RCC 7860 (cell line): ENCODE data around the gene TEKT4.
A peak's percentile ranks its signal among the peaks of the same experiment; 100 is the strongest.
"Not testable (repeated sequence)": the region's sequence is repeated elsewhere in the genome, so short reads cannot be mapped to it uniquely, and the experiment has no call there.

Source experiments
- DNase-seq: peaks from one replicate; pipeline ENCODE4 v3.0.0-alpha.2; 2015; ENCODE audit warnings: low spot score
- FAIRE-seq: peaks from 2 replicates; lab custom pipeline; 2012; peaks lifted over from hg19 to GRCh38; lab: Jason Lieb, UNC

Gene TEKT4

DNA sequence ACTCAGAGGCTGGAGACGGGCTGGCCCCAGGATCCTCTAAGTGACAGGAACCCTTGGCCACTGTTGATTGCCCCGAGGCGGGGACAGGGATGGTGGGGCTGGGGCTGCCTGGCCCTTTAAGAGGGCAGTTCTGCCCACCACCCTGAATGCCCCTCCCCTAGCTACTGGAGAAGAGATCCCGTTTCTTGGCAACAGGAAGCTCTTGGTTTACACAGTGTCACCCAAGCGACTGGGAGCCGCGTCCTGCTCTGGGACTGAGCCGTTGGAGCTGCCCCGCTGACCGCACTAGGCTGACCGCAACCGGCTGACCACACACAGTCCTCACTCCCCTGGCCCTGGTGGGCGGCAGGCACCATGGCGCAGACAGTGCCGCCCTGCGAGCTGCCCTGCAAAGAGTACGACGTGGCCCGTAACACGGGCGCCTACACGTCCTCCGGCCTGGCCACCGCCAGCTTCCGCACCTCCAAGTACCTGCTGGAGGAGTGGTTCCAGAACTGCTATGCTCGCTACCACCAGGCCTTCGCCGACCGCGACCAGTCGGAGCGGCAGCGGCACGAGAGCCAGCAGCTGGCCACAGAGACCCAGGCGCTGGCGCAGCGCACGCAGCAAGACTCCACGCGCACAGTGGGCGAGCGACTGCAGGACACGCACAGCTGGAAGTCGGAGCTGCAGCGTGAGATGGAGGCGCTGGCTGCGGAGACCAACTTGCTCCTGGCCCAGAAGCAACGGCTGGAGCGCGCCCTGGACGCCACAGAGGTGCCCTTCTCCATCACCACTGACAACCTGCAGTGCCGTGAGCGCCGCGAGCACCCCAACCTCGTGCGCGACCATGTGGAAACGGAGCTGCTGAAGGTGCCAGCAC is at the start of gene TEKT4:
Gene TEKT4 (plus strand): TSS at position 205 of the 862 bp plus-strand sequence. CDS start 150 bp downstream, at position 355.
- DNase-seq: peak; percentile 69
- FAIRE-seq: no peak

DNA sequence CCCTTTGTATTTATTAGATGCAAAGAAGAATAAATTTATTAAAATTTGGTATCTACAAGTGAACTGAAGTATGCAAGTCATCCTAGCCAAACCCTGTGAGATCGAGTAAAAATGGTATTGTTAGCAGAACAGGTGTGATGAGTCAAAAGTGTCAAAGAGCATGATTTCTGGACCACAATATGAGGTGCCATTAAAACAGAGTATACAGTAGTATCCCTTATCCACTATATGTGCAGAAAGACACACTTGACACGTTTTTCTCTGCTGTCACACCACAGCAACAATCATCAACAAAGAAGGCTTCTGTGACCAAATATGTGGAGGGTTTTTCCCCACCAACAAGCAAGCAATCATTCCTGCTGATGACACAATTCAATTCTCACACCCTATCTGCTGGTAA is 32.0 kb upstream of the TEKT4 start:
- not testable (repeated sequence) for FAIRE-seq, DNase-seq

- not testable (repeated sequence) for FAIRE-seq, DNase-seq
Measured at GRCh38 chr2:94856856-94857255, 14.4 kb upstream of the TEKT4 start.

- DNase-seq, FAIRE-seq: not testable (repeated sequence)
Measured at GRCh38 chr2:94857367-94858162, 13.7 kb upstream of the TEKT4 start.

GRCh38 chr2:94858163-94858888 is 12.9 kb upstream of the TEKT4 start:
- DNase-seq, FAIRE-seq: not testable (repeated sequence)

GRCh38 chr2:94861308-94862152 is 9.7 kb upstream of the TEKT4 start:
- DNase-seq (no peak), FAIRE-seq (no peak)

GRCh38 chr2:94862903-94863302 is 8.3 kb upstream of the TEKT4 start:
- FAIRE-seq, DNase-seq: not testable (repeated sequence)

GRCh38 chr2:94869131-94869530 is 2.1 kb upstream of the TEKT4 start:
- DNase-seq (no peak), FAIRE-seq (no peak)

GRCh38 chr2:94869552-94870439 is 1.4 kb upstream of the TEKT4 start:
- no peak for FAIRE-seq
- DNase-seq: no peak

GRCh38 chr2:94870440-94871225 is 597 bp upstream of the TEKT4 start:
- FAIRE-seq (no peak), DNase-seq (no peak)

- no peak for FAIRE-seq
- DNase-seq: no peak
Measured at GRCh38 chr2:94872088-94872618, 923 bp downstream of the TEKT4 start.

DNA sequence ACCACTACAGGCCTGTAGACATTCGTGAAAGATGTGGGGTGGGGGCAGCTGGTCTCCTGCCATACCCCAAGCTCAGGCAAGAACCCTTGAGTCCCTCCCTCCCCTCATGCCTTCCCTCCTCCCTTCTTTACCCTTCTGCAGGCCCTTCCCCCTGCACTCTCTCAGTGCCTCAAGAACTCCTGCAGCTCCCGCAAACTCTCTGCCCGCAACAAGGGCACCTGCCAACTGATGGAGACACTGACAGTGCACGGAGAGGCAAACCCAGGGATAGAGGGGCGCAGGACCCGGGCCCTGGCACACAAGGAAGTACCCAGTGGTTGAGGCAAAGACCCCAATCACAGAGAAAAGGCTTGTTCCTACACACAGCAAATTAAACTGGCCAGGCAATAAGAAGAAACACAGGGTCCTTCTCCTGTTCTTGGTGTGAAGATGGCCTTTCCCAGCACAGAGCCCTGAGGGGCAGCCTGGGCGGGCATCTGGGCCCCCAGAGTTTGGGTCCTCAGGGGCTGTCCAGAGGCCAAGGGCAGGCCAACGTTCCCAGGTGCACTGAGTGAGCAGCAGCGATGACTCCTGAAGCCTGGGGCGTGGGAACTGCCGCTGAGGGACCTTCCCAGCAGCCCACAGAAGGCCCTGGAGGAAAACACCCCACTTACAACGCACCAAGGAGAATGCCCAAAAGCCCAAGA is 1.6 kb downstream of the TEKT4 start:
- FAIRE-seq (no peak), DNase-seq (no peak)

- FAIRE-seq (no peak), DNase-seq (no peak)
Measured at GRCh38 chr2:94873362-94874276, 2.4 kb downstream of the TEKT4 start.

- DNase-seq (peak; percentile 17), FAIRE-seq (no peak)
Measured at GRCh38 chr2:94874277-94874997, 3.2 kb downstream of the TEKT4 start.

DNA sequence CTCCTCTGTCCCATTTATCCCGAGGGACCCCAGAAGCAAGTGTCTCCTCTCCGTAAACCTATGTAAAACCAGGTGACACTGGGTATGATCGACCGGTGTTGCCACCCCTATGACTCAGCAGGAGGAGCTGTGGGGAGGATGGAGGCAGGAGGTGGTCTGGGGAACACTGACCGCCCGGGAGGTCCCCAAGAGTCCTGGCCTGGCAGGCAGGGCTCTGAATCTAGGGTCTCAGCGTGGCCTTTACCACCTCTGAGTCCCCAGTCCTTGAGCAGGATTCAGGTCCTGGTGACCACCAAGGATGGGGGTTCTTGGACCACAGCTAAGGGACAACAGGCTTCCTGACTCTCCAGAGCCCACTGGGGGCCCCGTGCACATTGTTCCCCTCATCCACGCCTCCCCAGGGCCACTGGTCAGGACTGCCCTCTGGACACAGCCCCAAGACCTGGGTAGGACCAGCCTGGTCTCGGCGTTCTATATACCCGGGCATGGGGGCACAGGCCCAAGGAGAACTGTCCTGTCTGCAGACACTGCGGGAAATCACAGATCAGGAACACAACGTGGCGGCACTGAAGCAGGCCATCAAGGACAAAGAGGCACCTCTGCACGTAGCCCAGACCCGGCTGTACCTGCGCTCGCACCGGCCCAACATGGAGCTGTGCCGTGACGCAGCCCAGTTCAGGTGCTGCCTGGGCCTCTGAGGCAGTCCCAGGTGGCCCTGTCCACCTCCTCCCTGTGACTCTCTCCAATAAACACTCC is 4.0 kb downstream of the TEKT4 start:
- DNase-seq (no peak), FAIRE-seq (no peak)
